HCT116 (cell line): ENCODE results near the gene NEK7. TPM values are rescaled to one million over a fixed set of nuclear protein-coding genes. Genes with fewer than 3 reads are reported as not detected.

ENCODE experiments used
- ATAC-seq: fragments of 200-7000 bp; cut with Tn5 transposase; 2 replicates; pipeline ENCODE4 v1.9.1; 2020; ENCODE audit warnings: mild to moderate bottlenecking, moderate library complexity
- BruUV-seq: library from RNA; stranded (reverse); fragments of 400-500 nt; replicated peaks from 2 replicates; lab custom pipeline; 2021; lab: Mats Ljungman, UMichigan
- CTCF ChIA-PET: fragments of 300-600 bp; sonication (Branson Sonifier 250); formaldehyde crosslinking; loops from one replicate; lab custom pipeline; 2021; ENCODE audit warnings: antibody characterized with exemption; lab: Charles Lee
- POLR2A ChIA-PET: fragments of 300-600, 350-600 bp; sonication (Branson Sonifier 250); formaldehyde crosslinking; loops from one replicate; lab custom pipeline; 2021; ENCODE audit warnings: antibody characterized with exemption; lab: Charles Lee
- RAD21 ChIA-PET, 2 experiments: fragments of 300-600 bp; sonication (Branson Sonifier 250); formaldehyde crosslinking; loops; one replicate each; lab custom pipeline; 2023; ENCODE audit warnings: low total read pairs in 2 of 2; ENCODE audit not compliant: uncharacterized antibody in 2 of 2, unreplicated experiment in 2 of 2, low non-redundant PET in 1 of 2; lab: Charles Lee
- DNase-seq: peaks from one replicate; pipeline ENCODE4 v3.0.0-alpha.2; 2010; ENCODE audit warnings: low read depth, low spot score
- H2AFZ ChIP-seq: fragments of 200-600 bp; shearing (Covaris generic), sonication (generic); 2 replicates; pipeline ENCODE4 v1.6.1; 2017; ENCODE audit warnings: low read depth, mixed run types, mixed read lengths, antibody characterized with exemption, low read length; ENCODE audit not compliant: poor library complexity, severe bottlenecking
- H3K27ac ChIP-seq: 2 replicates; pipeline ENCODE4 v1.5.1; 2012; ENCODE audit warnings: low read depth, low read length
- H3K27me3 ChIP-seq: fragments of 200-600 bp; sonication (generic); 2 replicates; pipeline ENCODE4 v1.6.1; 2016; ENCODE audit warnings: mixed run types, low read length, mixed read lengths; ENCODE audit not compliant: insufficient read depth
- H3K36me3 ChIP-seq, 2 experiments: fragments of 200-500 bp in 1 of 2; fragments of 200-600 bp in 1 of 2; sonication (Bioruptor generic) in 1 of 2; sonication (generic) in 1 of 2; 2 replicates each; pipeline versions ENCODE4 v1.5.1 to v1.6.1; 2014 to 2016; ENCODE audit warnings: low read length in 2 of 2, inconsistent platforms in 1 of 2, mixed read lengths in 1 of 2, mixed run types in 1 of 2; ENCODE audit not compliant: insufficient read depth in 2 of 2, control insufficient read depth in 1 of 2
- H3K4me1 ChIP-seq, 2 experiments: fragments of 200-600 bp in 1 of 2; sonication (generic) in 1 of 2; 2 replicates each; pipeline versions ENCODE4 v1.5.1 to v1.6.1; 2012 to 2017; ENCODE audit warnings: low read length in 2 of 2, inconsistent platforms in 1 of 2, mild to moderate bottlenecking in 1 of 2, mixed read lengths in 1 of 2, mixed run types in 1 of 2, moderate library complexity in 1 of 2; ENCODE audit not compliant: insufficient read depth in 2 of 2, control insufficient read depth in 1 of 2
- H3K4me2 ChIP-seq: fragments of 200-600 bp; sonication (generic); 2 replicates; pipeline ENCODE4 v1.6.1; 2017; ENCODE audit warnings: mixed run types, low read length, mixed read lengths
- H3K4me3 ChIP-seq, 2 experiments: fragments of 200-600 bp in 1 of 2; sonication (generic) in 1 of 2; replicated peaks in 1 of 2; 2 replicates each; pipeline ENCODE4 v1.5.1; 2011 to 2016; ENCODE audit warnings: low read length in 2 of 2, control low read depth in 1 of 2, low read depth in 1 of 2, mild to moderate bottlenecking in 1 of 2, mixed read lengths in 1 of 2, mixed run types in 1 of 2
- H3K79me2 ChIP-seq: fragments of 200-600 bp; sonication (generic); 2 replicates; pipeline ENCODE4 v1.6.1; 2017; ENCODE audit warnings: mild to moderate bottlenecking, mixed run types, low read length, moderate library complexity, mixed read lengths; ENCODE audit not compliant: insufficient read depth
- H3K9ac ChIP-seq: fragments of 200-600 bp; sonication (generic); 2 replicates; pipeline ENCODE4 v1.6.1; 2016; ENCODE audit warnings: low read length, mixed read lengths
- H3K9me2 ChIP-seq: fragments of 200-600 bp; sonication (generic), shearing (Covaris generic); 2 replicates; pipeline ENCODE4 v1.6.1; 2017; ENCODE audit warnings: mixed run types, mild to moderate bottlenecking, moderate library complexity; ENCODE audit not compliant: insufficient read depth
- H3K9me3 ChIP-seq, 2 experiments: fragments of 200-500 bp in 1 of 2; fragments of 200-600 bp in 1 of 2; sonication (Bioruptor generic) in 1 of 2; sonication (generic) in 1 of 2; 2 replicates each; pipeline ENCODE4 v1.6.1; 2014 to 2017; ENCODE audit warnings: low read length in 2 of 2, mixed read lengths in 2 of 2, inconsistent platforms in 1 of 2, low read depth in 1 of 2, mild to moderate bottlenecking in 1 of 2, mixed run types in 1 of 2, moderate library complexity in 1 of 2; ENCODE audit not compliant: control insufficient read depth in 1 of 2, insufficient read depth in 1 of 2
- H4K20me1 ChIP-seq: fragments of 200-600 bp; sonication (generic), shearing (Covaris generic); 2 replicates; pipeline ENCODE4 v1.6.1; 2017; ENCODE audit warnings: mixed run types, mild to moderate bottlenecking, moderate library complexity; ENCODE audit not compliant: insufficient read depth
- EGR1 ChIP-seq: IDR thresholded peaks from 2 replicates; pipeline ENCODE4 v1.6.1; 2012; ENCODE audit warnings: low read depth
- ELF1 ChIP-seq: IDR thresholded peaks from 2 replicates; pipeline ENCODE4 v1.6.1; 2012; ENCODE audit warnings: low read depth, borderline replicate concordance
- JUND ChIP-seq: IDR thresholded peaks from 2 replicates; pipeline ENCODE4 v1.6.1; 2012
- MAX ChIP-seq: IDR thresholded peaks from 2 replicates; pipeline ENCODE4 v1.6.1; 2012
- POLR2A ChIP-seq: IDR thresholded peaks from 2 replicates; pipeline ENCODE4 v1.7.0; 2011; ENCODE audit warnings: borderline replicate concordance; ENCODE audit not compliant: insufficient read depth, insufficient read length; ENCODE audit errors: extremely low read depth
- POLR2AphosphoS5 ChIP-seq: IDR thresholded peaks from 2 replicates; pipeline ENCODE4 v1.6.1; 2011; ENCODE audit warnings: mild to moderate bottlenecking, low read depth, low read length, moderate library complexity
- RAD21 ChIP-seq: IDR thresholded peaks from 2 replicates; pipeline ENCODE4 v1.6.1; 2012; ENCODE audit warnings: low read depth, mild to moderate bottlenecking
- SP1 ChIP-seq: IDR thresholded peaks from 2 replicates; pipeline ENCODE4 v1.6.1; 2012; ENCODE audit warnings: low read depth
- SRF ChIP-seq: IDR thresholded peaks from 2 replicates; pipeline ENCODE4 v1.6.1; 2012; ENCODE audit warnings: low read depth
- YY1 ChIP-seq: IDR thresholded peaks from 2 replicates; pipeline ENCODE4 v1.6.1; 2011; ENCODE audit warnings: low read length, low read depth, moderate library complexity, mild to moderate bottlenecking; ENCODE audit not compliant: insufficient replicate concordance; ENCODE audit errors: extremely low read depth
- ZBTB33 ChIP-seq: IDR thresholded peaks from 2 replicates; pipeline ENCODE4 v1.6.1; 2011; ENCODE audit warnings: mild to moderate bottlenecking, low read length, moderate library complexity; ENCODE audit not compliant: insufficient replicate concordance; ENCODE audit errors: extremely low read depth
- ZFX ChIP-seq: fragments of 450-650 bp; IDR thresholded peaks from 2 replicates; pipeline ENCODE4 v1.6.1; 2017
- intact Hi-C: fragments of 100-400 bp; cut with micrococcal nuclease; formaldehyde crosslinking; loops from 2 replicates; pipeline ENCODE4 v1.10.0; 2022
- total RNA-seq: library from RNA; stranded (reverse); gene quantifications from one replicate; pipeline ENCODE4 v1.2.1, GENCODE V29; 2021; ENCODE audit not compliant: unreplicated experiment

NEK7 gene
- total RNA-seq, 1 experiment from 2014 or later, result 33.0 TPM

- no TSS peak for BruUV-seq
- Histone ChIP-seq H4K20me1 (no peaks in the 10 kb centered on the region), H3K27ac (no peak overlapping the region), H3K79me2 (no peaks in the 10 kb centered on the region), H3K9me3 (peaks cover 0 to 6% of the 10 kb centered on the region in 2 experiments; a peak in 1 of 4 replicates), H3K4me3 (no peak overlapping the region), H3K9me2 (no peaks in the 10 kb centered on the region), H3K4me2 (no peak overlapping the region), H3K4me1 (peaks cover 4 to 12% of the 10 kb centered on the region in 2 experiments; a peak in 2 of 4 replicates), H3K27me3 (no peaks in the 10 kb centered on the region), H2AFZ (no peak overlapping the region), H3K36me3 (peaks cover 0 to 6% of the 10 kb centered on the region in 2 experiments; a peak in 1 of 4 replicates), H3K9ac (no peak overlapping the region)
- DNase-seq, result no peak
- CTCF ChIA-PET, result no interaction called here
- ATAC-seq, result no peak
- RAD21 ChIA-PET, result no interaction called here
- intact Hi-C loops, result no loop called here
- TF ChIP-seq SP1 (no peak), SRF (no peak), JUND (no peak), YY1 (no peak), RAD21 (no peak), ZFX (no peak)
- POLR2A ChIA-PET, result no interaction called here
Measured at GRCh38 chr1:198238121-198238520, 81.3 kb downstream of the NEK7 start.

DNA sequence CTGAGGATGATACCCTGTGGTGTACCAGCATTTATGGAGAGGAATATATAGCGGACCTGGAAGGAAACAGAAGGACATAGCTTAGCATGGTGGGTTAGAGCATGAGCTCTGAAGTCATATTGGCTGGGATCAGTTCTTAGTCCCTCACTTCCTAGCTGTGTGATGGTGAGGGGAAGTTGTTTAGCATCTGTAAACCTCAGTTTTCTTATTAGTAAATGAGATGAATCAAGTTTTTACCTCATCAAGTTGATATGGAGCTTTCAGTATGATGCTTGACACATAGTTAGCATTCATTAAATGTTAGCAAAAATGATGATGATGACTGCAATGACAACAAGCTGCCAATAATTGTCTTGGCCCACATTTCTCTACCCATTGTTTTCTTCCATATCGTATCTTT lies 84.8 kb downstream of the NEK7 start:
- Histone ChIP-seq H3K9me2 (no peaks in the 10 kb centered on the region), H3K27ac (no peak overlapping the region), H3K4me2 (no peak overlapping the region), H3K9me3 (peaks cover 0 to under 1% of the 10 kb centered on the region in 2 experiments; a peak in 1 of 4 replicates), H3K36me3 (peaks cover 0 to 3% of the 10 kb centered on the region in 2 experiments; a peak in 1 of 4 replicates), H3K79me2 (0 out of 2 replicates have a peak, but pooled peaks cover 5% of the 10 kb centered on the region), H3K9ac (no peak overlapping the region), H4K20me1 (no peaks in the 10 kb centered on the region)
- no peak for ATAC-seq
- POLR2A ChIA-PET, result no interaction called here
- intact Hi-C loops, result no loop called here
- no TSS peak for BruUV-seq
- TF ChIP-seq POLR2AphosphoS5 (no peak), RAD21 (no peak), MAX (no peak), EGR1 (no peak), POLR2A (no peak), SP1 (no peak), SRF (no peak), ZBTB33 (no peak), ELF1 (no peak)
- TF ChIP-seq, all 23 proteins: peak for 0
- H3K27me3 ChIP-seq, result no peaks in the 10 kb centered on the region
- H2AFZ ChIP-seq, result no peak overlapping the region
- CTCF ChIA-PET, result no interaction called here
- RAD21 ChIA-PET, result no interaction called here
- H3K4me3 ChIP-seq, result no peak overlapping the region
- no peak for DNase-seq
- H3K4me1 ChIP-seq, result no peaks in the 10 kb centered on the region
